Ishikawa (cell line): ENCODE data around the gene REV1.

Experiments
- CEBPB ChIP-seq: IDR thresholded peaks from 2 replicates; pipeline ENCODE4 v1.6.1; 2012
- CREB1 ChIP-seq: IDR thresholded peaks from 2 replicates; pipeline ENCODE4 v1.6.1; 2012; ENCODE audit warnings: low read depth
- EGR1 ChIP-seq: IDR thresholded peaks from 2 replicates; pipeline ENCODE4 v1.6.1; 2012
- EP300 ChIP-seq: IDR thresholded peaks from 2 replicates; pipeline ENCODE4 v1.6.1; 2012; ENCODE audit warnings: borderline replicate concordance
- FOXM1 ChIP-seq: IDR thresholded peaks from 2 replicates; pipeline ENCODE4 v1.6.1; 2012; ENCODE audit warnings: low read depth, borderline replicate concordance
- MAX ChIP-seq: IDR thresholded peaks from 2 replicates; pipeline ENCODE4 v1.6.1; 2012
- NFIC ChIP-seq: IDR thresholded peaks from 2 replicates; pipeline ENCODE4 v1.6.1; 2012
- RAD21 ChIP-seq: IDR thresholded peaks from 2 replicates; pipeline ENCODE4 v1.6.1; 2012; ENCODE audit warnings: low read depth
- REST ChIP-seq: IDR thresholded peaks from 2 replicates; pipeline ENCODE4 v1.6.1; 2012; ENCODE audit warnings: low read depth, mild to moderate bottlenecking
- TAF1 ChIP-seq: IDR thresholded peaks from 2 replicates; pipeline ENCODE4 v1.6.1; 2012; ENCODE audit warnings: low read depth, mild to moderate bottlenecking
- TCF12 ChIP-seq: IDR thresholded peaks from 2 replicates; pipeline ENCODE4 v1.6.1; 2012; ENCODE audit warnings: low read depth
- TEAD4 ChIP-seq: IDR thresholded peaks from 2 replicates; pipeline ENCODE4 v1.6.1; 2012
- USF1 ChIP-seq: IDR thresholded peaks from 2 replicates; pipeline ENCODE4 v1.6.1; 2012
- YY1 ChIP-seq: IDR thresholded peaks from 2 replicates; pipeline ENCODE4 v1.6.1; 2012; ENCODE audit warnings: low read depth
- ZBTB7A ChIP-seq: IDR thresholded peaks from 2 replicates; pipeline ENCODE4 v1.6.1; 2012; ENCODE audit warnings: low read depth

Gene REV1

GRCh38 chr2:99489761-99490622 is at the start of gene REV1:
Gene REV1, minus strand, starts transcription at chr2:99490017. Its CDS starts 25,042 bp downstream, at chr2:99464975.
- TF ChIP-seq MAX (peak; percentile 84; the same call in 1 of the 2 replicates), USF1 (peak; percentile 98), YY1 (no peak), TCF12 (no peak), EGR1 (peak; percentile 100), ZBTB7A (peak; percentile 87), RAD21 (peak; percentile 79), CEBPB (no peak; the same call in 1 of the 2 replicates), TEAD4 (peak; percentile 17; the same call in 1 of the 2 replicates)

DNA sequence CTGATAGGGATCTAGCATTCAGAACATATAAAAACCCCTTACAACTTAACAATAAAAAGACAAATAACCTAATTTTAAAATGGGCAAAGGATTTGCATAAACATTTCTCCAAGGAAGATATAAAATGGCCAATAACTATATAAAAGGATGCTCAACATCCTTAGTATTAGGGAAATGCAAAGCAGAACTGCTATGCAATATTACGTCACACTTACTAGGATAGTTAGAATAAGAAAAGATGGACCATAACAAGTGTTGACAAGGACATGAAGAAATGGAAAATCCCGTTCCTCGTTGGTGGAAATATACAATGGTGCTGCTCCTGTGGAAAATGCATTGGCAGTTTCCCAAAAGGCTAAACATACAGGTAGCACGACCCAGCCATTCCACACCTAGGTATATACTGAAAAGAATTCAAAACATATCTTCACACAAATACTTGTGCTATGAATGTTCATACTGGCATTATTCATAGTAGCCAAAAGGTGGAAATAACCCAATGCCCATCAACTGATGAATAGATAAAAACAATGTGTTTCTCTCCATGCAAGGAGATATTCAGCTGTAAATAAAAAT is 48.2 kb upstream of the REV1 start:
- TF ChIP-seq EGR1 (no peak), FOXM1 (no peak)

DNA sequence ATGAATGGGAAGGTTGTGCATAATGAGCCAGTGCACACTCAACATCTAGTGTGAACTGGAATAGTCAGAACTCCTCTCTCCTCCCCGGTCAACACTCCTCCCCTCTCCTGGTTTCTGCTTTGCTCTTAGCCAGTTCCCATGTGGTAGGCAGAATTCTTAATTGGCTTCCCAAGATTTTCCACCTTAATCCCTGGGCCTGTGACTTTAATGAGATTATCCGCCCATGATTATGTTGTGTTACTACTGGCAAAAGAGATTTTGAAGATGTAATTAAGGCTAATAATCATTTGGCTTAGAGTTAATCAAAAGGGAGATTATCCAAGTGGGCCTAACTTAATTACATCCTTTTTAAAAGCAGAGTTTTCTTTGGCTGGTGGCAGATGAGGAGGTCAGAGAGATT is 34.2 kb upstream of the REV1 start:
- TF ChIP-seq TAF1 (no peak), CREB1 (no peak), EGR1 (no peak), TEAD4 (no peak), RAD21 (no peak), USF1 (no peak), REST (no peak), YY1 (no peak), EP300 (no peak), TCF12 (no peak), FOXM1 (no peak), CEBPB (no peak), ZBTB7A (no peak), NFIC (no peak), MAX (no peak)

GRCh38 chr2:99522157-99522556 is 32.3 kb upstream of the REV1 start:
- TF ChIP-seq MAX (no peak), FOXM1 (no peak), TAF1 (no peak), EP300 (no peak), TEAD4 (no peak), RAD21 (no peak)

DNA sequence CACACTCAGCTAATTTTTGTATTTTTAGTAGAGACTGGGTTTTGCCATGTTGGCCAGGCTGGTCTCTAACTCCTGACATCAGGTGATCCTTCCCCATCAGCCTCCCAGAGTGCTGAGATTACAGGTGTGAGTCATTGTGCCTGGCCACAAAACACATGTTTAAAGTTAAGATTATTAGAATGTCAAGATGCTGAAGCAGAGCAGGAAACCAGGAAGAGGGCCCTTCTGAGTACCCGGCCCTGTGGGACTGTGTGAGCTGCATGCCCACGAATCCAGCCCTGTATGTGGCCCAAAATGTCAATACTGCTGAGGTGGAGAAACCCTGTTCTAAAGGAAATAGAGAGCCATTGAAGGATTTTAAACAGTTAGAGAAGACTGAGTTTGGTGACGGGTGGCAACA is 31.0 kb upstream of the REV1 start:
- TF ChIP-seq EP300 (no peak), TAF1 (no peak), EGR1 (no peak), USF1 (no peak), CEBPB (no peak)

DNA sequence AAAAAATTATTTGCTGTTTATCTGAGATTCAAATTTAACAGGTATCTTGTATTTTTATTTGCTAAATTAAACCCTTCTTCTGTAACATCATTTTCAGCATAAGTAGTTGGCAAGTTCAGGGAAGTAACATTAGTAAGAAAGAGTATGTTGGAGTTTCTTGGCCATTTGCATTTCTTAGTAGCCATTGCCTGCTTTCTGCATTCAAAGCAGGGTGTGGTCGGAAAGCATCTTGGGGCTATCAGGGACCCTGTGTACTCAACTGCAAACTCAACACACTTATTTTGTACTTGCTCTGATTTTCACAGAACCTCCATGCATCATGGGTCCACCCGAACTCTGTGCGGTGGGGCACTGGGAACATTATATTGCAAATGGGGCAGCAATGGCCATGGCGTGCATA is 30.4 kb upstream of the REV1 start:
- no peak for TF ChIP-seq YY1

DNA sequence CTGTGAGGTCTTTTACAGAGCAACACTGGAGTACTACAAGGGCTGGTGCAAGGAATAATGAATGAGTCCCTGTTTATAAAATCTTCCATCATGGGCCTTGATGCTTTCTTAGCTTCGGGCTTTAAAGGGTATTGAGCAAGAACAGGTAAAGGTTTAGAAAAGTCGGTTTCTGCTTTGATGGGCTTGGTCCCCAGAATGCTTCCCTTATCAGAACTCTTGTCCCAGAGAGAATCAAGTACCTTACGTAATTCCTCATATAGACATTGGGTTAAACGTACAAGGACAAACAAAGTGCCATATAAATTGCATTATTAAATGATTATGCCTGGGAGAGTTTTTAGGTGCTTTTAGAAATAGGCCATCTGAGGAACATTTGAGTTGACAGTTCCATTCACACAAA is 24.5 kb upstream of the REV1 start:
- no peak for TF ChIP-seq TEAD4
- TF ChIP-seq ZBTB7A = no peak
- no peak for TF ChIP-seq REST
- no peak for TF ChIP-seq TCF12
- TF ChIP-seq RAD21 = no peak
- TF ChIP-seq EGR1 = no peak
- no peak for TF ChIP-seq NFIC
